ENCODE results near the gene AARS2.

- TF ChIP-seq EZH2 (IDR thresholded peaks at IDR 0.05; ENCODE audit: borderline replicate concordance, control insufficient read depth, low read depth, low read length) = no peak
- TF ChIP-seq CTCF (IDR thresholded peaks at IDR 0.05 in 2 of 3, conservative IDR thresholded peaks at IDR 0.05 in 1 of 3; ENCODE audit: control insufficient read depth in 2 of 3, extremely low read depth in 1 of 3, insufficient read depth in 1 of 3, low read depth in 3 of 3, low read length in 3 of 3) = no peak
- TF ChIP-seq POLR2AphosphoS5 (IDR thresholded peaks at IDR 0.05; ENCODE audit: low read length) = no peak
- no peak for TF ChIP-seq ZBTB33 (IDR thresholded peaks at IDR 0.05)
- TF ChIP-seq JUND (IDR thresholded peaks at IDR 0.05; ENCODE audit: low read depth, low read length) = no peak
- no peak for TF ChIP-seq EGR1 (IDR thresholded peaks at IDR 0.05; ENCODE audit: borderline replicate concordance in 1 of 2, low read depth in 2 of 2, low read length in 2 of 2)
- TF ChIP-seq HDAC6 (IDR thresholded peaks at IDR 0.05; ENCODE audit: unreplicated experiment) = no peak
- TF ChIP-seq SP1 (IDR thresholded peaks at IDR 0.05; ENCODE audit: low read depth, low read length) = no peak
- no peak for TF ChIP-seq NFIC (IDR thresholded peaks at IDR 0.05; ENCODE audit: low read depth, low read length)
- no peak for TF ChIP-seq CBX5 (IDR thresholded peaks at IDR 0.05; ENCODE audit: low read depth)
- TF ChIP-seq RFX5 (IDR thresholded peaks at IDR 0.05; ENCODE audit: low read depth, low read length) = no peak
- no peak for TF ChIP-seq ATF3 (IDR thresholded peaks at IDR 0.05; ENCODE audit: borderline replicate concordance, extremely low read depth, low read depth, low read length)
- no peak for TF ChIP-seq NBN (IDR thresholded peaks at IDR 0.05)
- TF ChIP-seq BHLHE40 (IDR thresholded peaks at IDR 0.05; ENCODE audit: borderline replicate concordance in 1 of 2, low read depth in 2 of 2, low read length in 1 of 2) = no peak
Observed at GRCh38 chr6:44289726-44290260, 23.4 kb downstream of the AARS2 start.
